ENCODE data around the gene ADAM21. TPM values are rescaled to one million over a fixed set of nuclear protein-coding genes. Genes with fewer than 3 reads are reported as not detected.

The ADAM21 gene
- total and polyA plus RNA-seq, 2 of the 13 experiments (the other 11 are each of a cell fraction or from before 2014, with no cell fraction given), result 0.03 to 0.07 TPM

- Histone ChIP-seq H4K20me1 (ENCODE audit: insufficient read depth, low read length) (no peaks in the 10 kb centered on the region), H2AFZ (ENCODE audit: low read length) (no peak overlapping the region), H3K4me1 (ENCODE audit: insufficient read depth, low read length) (no peaks in the 10 kb centered on the region), H3K4me2 (ENCODE audit: low read depth, low read length) (no peak overlapping the region), H3K4me3 (replicated peaks in 1 of 3; ENCODE audit: insufficient read depth in 1 of 3, low read depth in 2 of 3, low read length in 3 of 3) (no peak overlapping the region), H3K27me3 (ENCODE audit: control insufficient read depth in 1 of 2, insufficient read depth in 2 of 2, low read length in 2 of 2) (no peaks in the 10 kb centered on the region; a peak in 1 of 5 replicates), H3K9me3 (ENCODE audit: low read length) (peaks cover 1% of the 10 kb centered on the region), H3K36me3 (replicated peaks in 1 of 2; ENCODE audit: control insufficient read depth in 1 of 2, insufficient read depth in 2 of 2, low read length in 2 of 2) (no peaks in the 10 kb centered on the region), H3K79me2 (ENCODE audit: insufficient read depth, low read length) (no peaks in the 10 kb centered on the region), H3K9ac (ENCODE audit: insufficient read depth, low read depth, low read length) (no peak overlapping the region), H3K27ac (ENCODE audit: extremely low read length, insufficient read depth, low read length) (no peak overlapping the region)
- WGBS (ENCODE audit: low lambda C conversion rate), result 0% methylated on average over 4 of the region's 4 CpGs
- TF ChIP-seq ZNF207 (IDR thresholded peaks at IDR 0.05; ENCODE audit: borderline replicate concordance) (no peak), ZNF205 (CRISPR knock-in tag; IDR thresholded peaks at IDR 0.05) (no peak)
- FAIRE-seq (no peak), DNase-seq (ENCODE audit: low spot score) (no peak), ATAC-seq (no peak)
- CTCF ChIA-PET (ENCODE audit: low intra/inter-chr PET ratio, low total read pairs), result no interaction called here
- intact Hi-C loops (cut with micrococcal nuclease; ENCODE audit: unreplicated experiment), result no loop called here
- in situ Hi-C loops (cut with HindIII; ENCODE audit: extremely low pct_ligation_motif_present, low pct_unique_long_range_greater_than_20kb), result no loop called here
- no TSS peak for BruUV-seq (replicated peaks)
- POLR2A ChIA-PET, result no interaction called here
These were observed 15.1 kb upstream of the ADAM21 start for GRCh38 chr14:70436867-70437266.

GRCh38 chr14:70441641-70442040, 10.3 kb upstream of the ADAM21 start:
- Histone ChIP-seq H3K9me3 (ENCODE audit: low read length) (peaks cover 37% of the 10 kb centered on the region), H4K20me1 (ENCODE audit: insufficient read depth, low read length) (no peaks in the 10 kb centered on the region), H2AFZ (ENCODE audit: low read length) (no peak overlapping the region), H3K9ac (ENCODE audit: insufficient read depth, low read depth, low read length) (no peak overlapping the region), H3K4me2 (ENCODE audit: low read depth, low read length) (no peak overlapping the region), H3K36me3 (replicated peaks in 1 of 2; ENCODE audit: control insufficient read depth in 1 of 2, insufficient read depth in 2 of 2, low read length in 2 of 2) (no peaks in the 10 kb centered on the region), H3K79me2 (ENCODE audit: insufficient read depth, low read length) (no peaks in the 10 kb centered on the region), H3K27me3 (ENCODE audit: control insufficient read depth in 1 of 2, insufficient read depth in 2 of 2, low read length in 2 of 2) (no peaks in the 10 kb centered on the region; a peak in 1 of 5 replicates), H3K4me1 (ENCODE audit: insufficient read depth, low read length) (no peaks in the 10 kb centered on the region), H3K4me3 (replicated peaks in 1 of 3; ENCODE audit: insufficient read depth in 1 of 3, low read depth in 2 of 3, low read length in 3 of 3) (no peak overlapping the region), H3K27ac (ENCODE audit: extremely low read length, insufficient read depth, low read length) (no peak overlapping the region)
- WGBS (ENCODE audit: low lambda C conversion rate), result 10% methylated on average over 3 of the region's 3 CpGs
- ATAC-seq (no peak), FAIRE-seq (no peak), DNase-seq (ENCODE audit: low spot score) (no peak)
- CTCF ChIA-PET (ENCODE audit: low intra/inter-chr PET ratio, low total read pairs), result no interaction called here
- intact Hi-C loops (cut with micrococcal nuclease; ENCODE audit: unreplicated experiment), result no loop called here
- no peak for TF ChIP-seq BHLHE40 (IDR thresholded peaks at IDR 0.05; ENCODE audit: low read length)
- TF ChIP-seq CBFB (CRISPR knock-in tag; IDR thresholded peaks at IDR 0.05), result no peak
- POLR2A ChIA-PET, result no interaction called here
- in situ Hi-C loops (cut with HindIII; ENCODE audit: extremely low pct_ligation_motif_present, low pct_unique_long_range_greater_than_20kb), result no loop called here
- BruUV-seq (replicated peaks), result no TSS peak

Measured in HepG2 (cell line).